H9 (cell line): ENCODE data around the gene SPIRE2. TPM values are rescaled to one million over a fixed set of nuclear protein-coding genes. Genes with fewer than 3 reads are reported as not detected.

Experiments
- DNase-seq: peaks from one replicate; pipeline ENCODE4 v3.0.0-alpha.2; 2017
- H2AFZ ChIP-seq: one replicate; pipeline ENCODE4 v1.6.1; 2013; ENCODE audit warnings: mild to moderate bottlenecking, low read length, control low read depth, moderate library complexity
- H2AK5ac ChIP-seq: 2 replicates; pipeline ENCODE4 v1.6.1; 2013; ENCODE audit warnings: low read length, control low read depth, mixed read lengths; ENCODE audit not compliant: insufficient read length
- H2BK120ac ChIP-seq: one replicate; pipeline ENCODE4 v1.6.1; 2013; ENCODE audit warnings: low read depth, mild to moderate bottlenecking, low read length, control low read depth, inconsistent platforms; ENCODE audit not compliant: poor library complexity, severe bottlenecking
- H2BK12ac ChIP-seq: 2 replicates; pipeline ENCODE4 v1.6.1; 2013; ENCODE audit warnings: low read length, control low read depth, mixed read lengths, low read depth; ENCODE audit not compliant: insufficient read length
- H2BK15ac ChIP-seq: 2 replicates; pipeline ENCODE4 v1.6.1; 2013; ENCODE audit warnings: low read depth, low read length, control low read depth
- H2BK20ac ChIP-seq: one replicate; pipeline ENCODE4 v1.6.1; 2013; ENCODE audit warnings: low read depth, mild to moderate bottlenecking, low read length, control low read depth, inconsistent platforms; ENCODE audit not compliant: poor library complexity, severe bottlenecking
- H2BK5ac ChIP-seq: 2 replicates; pipeline ENCODE4 v1.6.1; 2013; ENCODE audit warnings: low read length, control low read depth, mixed read lengths; ENCODE audit not compliant: insufficient read length
- H3K14ac ChIP-seq: 2 replicates; pipeline ENCODE4 v1.6.1; 2013; ENCODE audit warnings: low read length, control low read depth; ENCODE audit not compliant: insufficient read depth
- H3K18ac ChIP-seq: 2 replicates; pipeline ENCODE4 v1.6.1; 2013; ENCODE audit warnings: low read depth, mild to moderate bottlenecking, mixed read lengths, low read length, control low read depth; ENCODE audit not compliant: insufficient read length
- H3K23ac ChIP-seq: 2 replicates; pipeline ENCODE4 v1.6.1; 2013; ENCODE audit warnings: low read length, control low read depth, mixed read lengths, low read depth; ENCODE audit not compliant: insufficient read length
- H3K23me2 ChIP-seq: 2 replicates; pipeline ENCODE4 v1.6.1; 2013; ENCODE audit warnings: low read depth, mild to moderate bottlenecking, mixed read lengths, low read length, control low read depth; ENCODE audit not compliant: insufficient read length, poor library complexity, severe bottlenecking
- H3K27ac ChIP-seq: 2 replicates; pipeline ENCODE4 v1.5.1; 2013; ENCODE audit warnings: low read length, control low read depth, mixed read lengths, low read depth; ENCODE audit not compliant: insufficient read length
- H3K27me3 ChIP-seq: 2 replicates; pipeline ENCODE4 v1.6.1; 2013; ENCODE audit warnings: low read length, control low read depth, inconsistent platforms; ENCODE audit not compliant: insufficient read depth
- H3K4ac ChIP-seq: 2 replicates; pipeline ENCODE4 v1.6.1; 2013; ENCODE audit warnings: low read depth, mild to moderate bottlenecking, control low read depth, inconsistent platforms, low read length, moderate library complexity
- H3K4me1 ChIP-seq: 2 replicates; pipeline ENCODE4 v1.6.1; 2013; ENCODE audit warnings: low read length, control low read depth, inconsistent platforms; ENCODE audit not compliant: insufficient read depth
- H3K4me2 ChIP-seq: 2 replicates; pipeline ENCODE4 v1.6.1; 2013; ENCODE audit warnings: low read length, control low read depth, mixed read lengths; ENCODE audit not compliant: insufficient read length, insufficient read depth
- H3K56ac ChIP-seq: 2 replicates; pipeline ENCODE4 v1.6.1; 2013; ENCODE audit warnings: low read depth, mild to moderate bottlenecking, mixed read lengths, low read length, control low read depth; ENCODE audit not compliant: insufficient read length
- H3K79me1 ChIP-seq: 2 replicates; pipeline ENCODE4 v1.6.1; 2013; ENCODE audit warnings: low read depth, mild to moderate bottlenecking, moderate library complexity, low read length, control low read depth, inconsistent platforms; ENCODE audit not compliant: insufficient read depth, poor library complexity, severe bottlenecking
- H3K79me2 ChIP-seq: 2 replicates; pipeline ENCODE4 v1.6.1; 2013; ENCODE audit warnings: low read length, control low read depth, inconsistent platforms; ENCODE audit not compliant: insufficient read depth
- H3K9ac ChIP-seq: 2 replicates; pipeline ENCODE4 v1.6.1; 2013; ENCODE audit warnings: low read length, control low read depth, mixed read lengths; ENCODE audit not compliant: insufficient read length; ENCODE audit errors: extremely low read depth
- H3K9me3 ChIP-seq: one replicate; pipeline ENCODE4 v1.6.1; 2013; ENCODE audit warnings: low read depth, low read length, inconsistent platforms; ENCODE audit not compliant: control insufficient read depth
- H3T11ph ChIP-seq: one replicate; pipeline ENCODE4 v1.6.1; 2013; ENCODE audit warnings: mild to moderate bottlenecking, low read length, control low read depth, inconsistent platforms
- H4K20me1 ChIP-seq: one replicate; pipeline ENCODE4 v1.6.1; 2013; ENCODE audit not compliant: control insufficient read depth, insufficient read length, insufficient read depth
- H4K5ac ChIP-seq: 2 replicates; pipeline ENCODE4 v1.6.1; 2013; ENCODE audit warnings: low read depth, mild to moderate bottlenecking, mixed read lengths, low read length, control low read depth; ENCODE audit not compliant: insufficient read length
- H4K8ac ChIP-seq: replicated peaks from 2 replicates; pipeline ENCODE4 v1.6.1; 2013; ENCODE audit warnings: low read length, control low read depth, mixed read lengths, low read depth; ENCODE audit not compliant: insufficient read length
- H4K91ac ChIP-seq: 2 replicates; pipeline ENCODE4 v1.6.1; 2013; ENCODE audit warnings: low read depth, mild to moderate bottlenecking, moderate library complexity, mixed read lengths, low read length, control low read depth; ENCODE audit not compliant: insufficient read length
- H3K27ac Mint-ChIP-seq, 3 experiments: 2 replicates in 2 of 3; 3 replicates in 1 of 3; pipeline ENCODE4 v1.8.0; 2020 to 2021; ENCODE audit warnings: mixed read lengths in 3 of 3, mild to moderate bottlenecking in 1 of 3, moderate library complexity in 1 of 3
- H3K27me3 Mint-ChIP-seq: 2 replicates; pipeline ENCODE4 v1.8.0; 2021; ENCODE audit warnings: low read depth, mild to moderate bottlenecking, moderate library complexity, mixed read lengths
- H3K36me3 Mint-ChIP-seq, 3 experiments: 2 replicates in 2 of 3; 3 replicates in 1 of 3; pipeline ENCODE4 v1.8.0; 2020 to 2021; ENCODE audit warnings: low read depth in 3 of 3, mixed read lengths in 3 of 3; ENCODE audit not compliant: insufficient read depth in 1 of 3
- H3K4me1 Mint-ChIP-seq, 2 experiments: 2 replicates each; pipeline ENCODE4 v1.8.0; 2020; ENCODE audit warnings: mixed read lengths in 2 of 2
- H3K4me3 Mint-ChIP-seq, 2 experiments: 2 replicates in 1 of 2; 3 replicates in 1 of 2; pipeline ENCODE4 v1.8.0; 2020 to 2021; ENCODE audit warnings: mild to moderate bottlenecking in 2 of 2, mixed read lengths in 2 of 2, moderate library complexity in 1 of 2
- H3K9me3 Mint-ChIP-seq, 2 experiments: 2 replicates in 1 of 2; 3 replicates in 1 of 2; pipeline ENCODE4 v1.8.0; 2020; ENCODE audit warnings: mild to moderate bottlenecking in 2 of 2, mixed read lengths in 2 of 2, moderate library complexity in 1 of 2
- CTCF ChIP-seq: fragments of 200-600 bp; sonication (generic); conservative IDR thresholded peaks from 3 replicates; pipeline ENCODE4 v1.8.0; 2021; ENCODE audit warnings: antibody characterized with exemption, mild to moderate bottlenecking
- WGBS: extraction: QIAGEN DNeasy Blood & Tissue Kit; methylation state at CpG from one replicate; pipeline ENCODE4 v1.1.7; 2013; ENCODE audit warnings: missing lambda C conversion rate, low lambda C conversion rate, mixed read lengths; ENCODE audit not compliant: insufficient read length; ENCODE audit errors: extremely low coverage; 5-methylcytosine and 5-hydroxymethylcytosine counted together
- total RNA-seq: library from RNA; stranded (reverse); gene quantifications from 2 replicates; pipeline ENCODE4 v1.2.1, GENCODE V29; 2021

SPIRE2 gene
- total RNA-seq, 1 experiment from 2014 or later: 6.9 TPM

GRCh38 chr16:89779909-89780305, 48.4 kb upstream of the SPIRE2 start:
- Mint-ChIP-seq H3K4me3 (no peak overlapping the region), H3K4me1 (peaks cover 11 to 13% of the 10 kb centered on the region in 2 experiments; a peak in 3 of 4 replicates), H3K27ac (peak overlapping the region in 2 of 3 experiments; percentile 91 to 92; a peak in 5 of 7 replicates), H3K36me3 (peaks cover 53 to 81% (median 69%) of the 10 kb centered on the region in 3 experiments), H3K9me3 (no peaks in the 10 kb centered on the region), H3K27me3 (no peaks in the 10 kb centered on the region)
- Histone ChIP-seq H2BK15ac (no peak overlapping the region), H3K79me1 (no peaks in the 10 kb centered on the region), H3K9ac (no peak overlapping the region), H3K18ac (no peak overlapping the region), H2AK5ac (no peak overlapping the region), H4K8ac (no peak overlapping the region), H2BK12ac (no peak overlapping the region), H2AFZ (no peak overlapping the region), H3K14ac (no peak overlapping the region), H3K4me1 (no peaks in the 10 kb centered on the region), H3K4me2 (no peak overlapping the region), H3K23me2 (peaks cover 2% of the 10 kb centered on the region), H2BK20ac (no peak overlapping the region), H3K27ac (no peak overlapping the region), H4K5ac (no peak overlapping the region), H3T11ph (no peak overlapping the region), H3K4ac (no peak overlapping the region), H2BK5ac (no peak overlapping the region), H3K27me3 (no peaks in the 10 kb centered on the region), H3K9me3 (no peaks in the 10 kb centered on the region), H3K56ac (no peak overlapping the region), H3K79me2 (no peaks in the 10 kb centered on the region), H4K91ac (no peak overlapping the region), H4K20me1 (peaks cover 2% of the 10 kb centered on the region), H3K23ac (no peak overlapping the region), H2BK120ac (no peak overlapping the region)
- no CpG with 5 or more reads among the region's 6 CpGs for whole genome bisulfite sequencing
- TF ChIP-seq CTCF: no peak
- no peak for DNase-seq
